Muscle layer of colon (tissue), 2 donors: ENCODE data around the gene BPIFA1.

Source experiments
- H3K27ac ChIP-seq: one replicate; pipeline ENCODE4 v1.7.0; 2013; ENCODE audit warnings: low read depth, mild to moderate bottlenecking, low read length, moderate library complexity
- H3K27me3 ChIP-seq, 2 donors: one replicate each; pipeline ENCODE4 v1.7.0; 2013; ENCODE audit warnings: low read length in 2 of 2, mild to moderate bottlenecking in 2 of 2; ENCODE audit not compliant: insufficient read depth in 2 of 2, control insufficient read depth in 1 of 2
- H3K36me3 ChIP-seq: one replicate; pipeline ENCODE4 v1.7.0; 2013; ENCODE audit warnings: mild to moderate bottlenecking, low read length; ENCODE audit not compliant: insufficient read depth
- H3K4me1 ChIP-seq: one replicate; pipeline ENCODE4 v1.7.0; 2013; ENCODE audit warnings: mild to moderate bottlenecking, low read length; ENCODE audit not compliant: insufficient read depth
- H3K4me3 ChIP-seq, 2 donors: one replicate each; pipeline ENCODE4 v1.7.0; 2013; ENCODE audit warnings: low read length in 2 of 2, low read depth in 1 of 2, mild to moderate bottlenecking in 1 of 2, moderate library complexity in 1 of 2
- H3K9ac ChIP-seq: one replicate; pipeline ENCODE4 v1.7.0; 2013; ENCODE audit warnings: low read length
- H3K9me3 ChIP-seq: one replicate; pipeline ENCODE4 v1.7.0; 2013; ENCODE audit warnings: mild to moderate bottlenecking, low read length
- donor health status: abdominal sarcoma.
- donor health status: Adenocarcinoma of cecum.

Gene BPIFA1

DNA sequence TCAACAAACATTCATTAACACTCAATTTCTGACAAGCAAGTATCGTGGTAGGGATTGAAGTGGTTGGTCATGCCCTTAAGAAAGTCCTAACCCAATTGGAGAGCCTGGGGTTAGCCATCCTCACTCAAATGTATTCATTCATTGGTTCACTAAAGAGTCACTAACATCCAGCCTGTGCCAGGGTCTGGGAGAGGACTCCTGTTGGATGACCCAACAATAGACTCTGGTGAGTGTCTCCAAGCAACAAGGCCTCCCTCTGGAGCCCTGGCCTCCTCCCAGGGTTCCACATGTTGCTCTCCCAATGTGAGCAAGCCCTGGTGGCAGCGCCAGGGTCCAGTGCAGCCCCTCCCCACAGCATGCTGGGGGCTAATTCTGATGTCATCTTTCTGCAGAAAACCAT, 18.7 kb upstream of the BPIFA1 start, which contains the start of gene BPIFA3:
Gene BPIFA3, plus strand, starts transcription at position 301 of the 400 bp plus-strand sequence. CDS start 185 bp downstream, outside the sequence.
- no peak within 1 kb of the TSS for H3K4me3 ChIP-seq
- H3K9ac ChIP-seq: no peak within 1 kb of the TSS
- no peaks in the 10 kb centered on the region for H3K4me1 ChIP-seq
- H3K9me3 ChIP-seq: no peaks in the 10 kb centered on the region
- H3K27me3 ChIP-seq: no peaks in the 10 kb centered on the region
- no peaks in the 10 kb centered on the region for H3K36me3 ChIP-seq
- no peak within 1 kb of the TSS for H3K27ac ChIP-seq

DNA sequence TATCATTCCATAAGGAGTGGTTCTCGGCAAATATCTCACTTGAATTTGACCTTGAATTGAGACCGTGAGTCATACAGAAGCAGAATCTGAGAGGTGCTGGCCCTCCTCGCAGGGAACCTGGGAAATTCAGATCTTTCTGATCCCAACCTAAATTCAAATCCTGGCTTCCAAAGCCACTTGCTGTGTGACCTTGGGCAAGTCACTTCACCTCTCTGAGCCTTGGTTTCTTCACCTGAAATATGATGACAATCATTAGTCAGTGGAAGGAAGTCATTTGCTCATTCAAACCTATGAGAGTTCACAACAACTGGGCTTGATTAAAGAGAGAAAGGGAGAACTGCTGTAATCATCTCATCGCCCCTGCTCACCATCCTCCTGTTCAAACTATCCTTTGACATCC, 11.4 kb upstream of the BPIFA1 start:
- Histone ChIP-seq H3K9ac (no peak overlapping the region), H3K4me3 (no peak overlapping the region), H3K36me3 (no peaks in the 10 kb centered on the region), H3K27me3 (peaks cover 0 to 4% of the 10 kb centered on the region in 2 donors), H3K9me3 (no peaks in the 10 kb centered on the region), H3K4me1 (no peaks in the 10 kb centered on the region), H3K27ac (no peak overlapping the region)

DNA sequence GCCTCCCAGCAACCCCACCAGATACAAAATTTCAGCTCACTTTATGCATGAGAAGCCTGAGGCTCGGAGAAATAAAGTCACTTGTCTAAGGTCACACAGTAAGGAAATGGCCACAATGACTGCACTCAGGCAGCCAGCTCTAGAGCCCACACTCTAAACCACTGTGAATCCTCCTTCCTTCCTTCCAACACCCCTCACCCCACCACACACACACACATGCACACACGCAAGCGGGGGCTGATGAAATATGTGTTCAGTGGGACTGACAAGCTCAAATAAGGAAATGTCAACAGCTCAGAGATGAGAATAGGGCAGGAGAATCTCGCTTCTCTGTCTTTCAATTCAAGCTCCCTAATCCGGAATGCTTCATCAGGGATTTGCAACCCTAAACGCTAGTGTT, 6.0 kb upstream of the BPIFA1 start:
- Histone ChIP-seq H3K36me3 (no peaks in the 10 kb centered on the region), H3K4me1 (no peaks in the 10 kb centered on the region), H3K9ac (no peak overlapping the region), H3K27me3 (peaks cover 0 to 4% of the 10 kb centered on the region in 2 donors), H3K9me3 (no peaks in the 10 kb centered on the region), H3K27ac (no peak overlapping the region), H3K4me3 (no peak overlapping the region)

DNA sequence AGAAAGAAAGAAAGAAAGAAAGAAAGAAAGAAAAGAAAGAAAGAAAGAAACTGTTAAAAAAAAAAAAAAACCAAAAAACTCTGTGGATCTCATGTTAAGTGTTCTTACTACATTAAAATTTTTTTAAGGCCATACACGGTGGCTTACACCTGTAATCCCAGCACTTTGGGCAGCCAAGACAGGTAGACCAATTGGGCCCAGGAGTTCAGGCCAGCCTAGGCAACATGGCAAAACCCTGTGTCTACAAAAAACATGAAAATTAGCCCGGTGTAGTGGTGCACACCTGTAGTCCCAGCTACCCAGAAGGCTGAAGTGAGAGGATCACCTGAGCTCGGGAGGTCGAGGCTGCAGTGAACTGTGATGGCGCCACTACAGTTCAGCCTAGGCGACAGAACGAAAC, 4.6 kb upstream of the BPIFA1 start:
- no peak overlapping the region for H3K9ac ChIP-seq
- H3K4me3 ChIP-seq: no peak overlapping the region
- H3K27ac ChIP-seq: no peak overlapping the region
- no peaks in the 10 kb centered on the region for H3K9me3 ChIP-seq
- no peaks in the 10 kb centered on the region for H3K4me1 ChIP-seq
- peaks cover 0 to 4% of the 10 kb centered on the region in 2 donors for H3K27me3 ChIP-seq
- no peaks in the 10 kb centered on the region for H3K36me3 ChIP-seq

DNA sequence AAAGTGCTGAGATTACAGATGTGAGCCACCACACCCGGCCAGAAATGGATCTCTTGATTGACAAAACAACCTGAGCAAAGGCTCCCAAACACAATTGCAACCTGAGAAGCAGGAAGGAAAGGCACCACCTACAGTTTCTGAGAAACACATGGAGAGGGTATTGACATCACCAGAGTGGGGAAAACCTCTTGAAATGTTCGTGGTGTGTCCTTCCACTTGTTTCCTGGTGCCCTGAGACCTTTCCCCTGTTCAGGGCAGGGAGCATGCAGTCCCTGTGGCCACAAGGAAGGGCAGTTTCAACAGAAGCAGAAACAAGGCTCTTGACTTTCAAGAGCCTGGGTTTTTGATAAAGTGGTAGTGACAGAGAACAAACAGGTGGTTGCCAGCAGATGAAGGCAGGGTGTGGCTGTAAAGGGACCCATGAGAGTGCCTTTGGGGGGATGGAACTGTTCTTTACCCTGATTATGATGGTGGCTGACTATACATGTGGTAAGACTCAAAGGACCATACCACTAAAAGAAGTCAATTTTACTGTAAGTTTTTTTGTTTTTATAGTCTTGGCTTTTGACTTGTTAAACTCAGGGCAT, 3.2 kb upstream of the BPIFA1 start:
- Histone ChIP-seq H3K9me3 (no peaks in the 10 kb centered on the region), H3K27ac (no peak overlapping the region), H3K9ac (no peak overlapping the region), H3K4me1 (no peaks in the 10 kb centered on the region), H3K27me3 (no peaks in the 10 kb centered on the region), H3K36me3 (no peaks in the 10 kb centered on the region), H3K4me3 (no peak overlapping the region)

DNA sequence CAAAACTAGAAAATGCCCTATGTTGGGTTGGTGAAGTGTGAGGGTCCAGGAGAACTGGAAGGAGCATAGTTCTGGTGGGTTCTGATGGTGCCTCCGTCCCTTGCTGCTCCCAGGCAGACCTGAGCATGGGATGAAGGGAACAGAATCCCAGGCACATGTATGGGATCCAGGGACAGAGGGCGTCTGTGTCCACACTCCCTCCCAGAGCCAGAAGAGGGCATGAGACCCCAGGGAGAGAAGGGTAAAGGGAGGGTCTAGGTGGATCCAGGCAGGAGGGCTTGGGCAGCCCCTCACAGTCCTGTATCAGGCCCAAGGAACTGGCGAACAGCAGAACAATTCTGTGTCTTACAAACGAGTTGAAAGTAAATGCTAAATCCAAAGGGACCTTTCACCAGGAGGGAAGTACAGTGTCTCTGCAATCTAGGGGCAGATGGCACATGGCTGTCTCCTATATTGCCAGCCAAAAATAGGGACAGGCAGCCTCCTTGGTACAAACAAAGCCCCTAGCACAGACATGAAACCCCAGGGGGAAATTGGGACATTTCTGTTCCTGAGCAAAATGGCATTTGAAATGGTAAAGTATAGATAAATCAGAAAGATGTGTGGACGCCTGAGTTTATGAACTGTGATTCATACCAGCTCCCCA, 2.5 kb upstream of the BPIFA1 start:
- Histone ChIP-seq H3K36me3 (no peaks in the 10 kb centered on the region), H3K4me1 (no peaks in the 10 kb centered on the region), H3K9ac (no peak overlapping the region), H3K27ac (no peak overlapping the region), H3K4me3 (no peak overlapping the region), H3K27me3 (no peaks in the 10 kb centered on the region), H3K9me3 (no peaks in the 10 kb centered on the region)

DNA sequence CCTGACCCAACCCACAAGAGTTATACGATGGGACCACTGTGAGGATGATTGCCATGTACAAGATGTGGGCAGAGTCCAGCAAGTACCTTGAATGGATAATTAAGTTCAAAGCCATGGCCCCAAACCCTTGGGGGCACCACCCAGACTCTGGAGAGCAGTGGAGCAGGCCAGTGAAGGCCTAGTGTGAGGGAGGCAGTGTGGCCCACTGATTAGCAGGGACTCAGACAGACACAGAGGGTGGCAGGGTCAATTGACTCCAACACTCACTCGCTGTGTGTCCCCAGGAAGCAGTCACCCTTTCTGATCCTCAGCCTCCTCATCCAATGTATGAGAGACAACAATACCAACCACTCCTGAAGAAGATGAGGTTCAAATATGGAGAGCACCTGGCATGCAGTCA, 1.7 kb upstream of the BPIFA1 start:
- no peak overlapping the region for H3K27ac ChIP-seq
- H3K27me3 ChIP-seq: no peaks in the 10 kb centered on the region
- H3K9me3 ChIP-seq: no peaks in the 10 kb centered on the region
- H3K4me3 ChIP-seq: no peak overlapping the region
- H3K36me3 ChIP-seq: no peaks in the 10 kb centered on the region
- H3K9ac ChIP-seq: no peak overlapping the region
- H3K4me1 ChIP-seq: no peaks in the 10 kb centered on the region

- H3K4me1 ChIP-seq: no peaks in the 10 kb centered on the region
- H3K36me3 ChIP-seq: no peaks in the 10 kb centered on the region
- H3K27me3 ChIP-seq: no peaks in the 10 kb centered on the region
- no peaks in the 10 kb centered on the region for H3K9me3 ChIP-seq
- H3K4me3 ChIP-seq: no peak overlapping the region
- no peak overlapping the region for H3K9ac ChIP-seq
- no peak overlapping the region for H3K27ac ChIP-seq
These were observed 555 bp downstream of the BPIFA1 start for GRCh38 chr20:33236351-33236750.

- Histone ChIP-seq H3K4me1 (no peaks in the 10 kb centered on the region), H3K9me3 (no peaks in the 10 kb centered on the region), H3K27ac (no peak overlapping the region), H3K4me3 (no peak overlapping the region), H3K9ac (no peak overlapping the region), H3K27me3 (no peaks in the 10 kb centered on the region), H3K36me3 (no peaks in the 10 kb centered on the region)
These were observed 2.2 kb downstream of the BPIFA1 start for GRCh38 chr20:33237989-33238388.

GRCh38 chr20:33239418-33239817, 3.6 kb downstream of the BPIFA1 start:
- H3K9ac ChIP-seq: no peak overlapping the region
- H3K4me3 ChIP-seq: no peak overlapping the region
- H3K27ac ChIP-seq: no peak overlapping the region
- no peaks in the 10 kb centered on the region for H3K36me3 ChIP-seq
- no peaks in the 10 kb centered on the region for H3K9me3 ChIP-seq
- H3K27me3 ChIP-seq: no peaks in the 10 kb centered on the region
- H3K4me1 ChIP-seq: no peaks in the 10 kb centered on the region

- Histone ChIP-seq H3K9ac (no peak overlapping the region), H3K9me3 (no peaks in the 10 kb centered on the region), H3K36me3 (no peaks in the 10 kb centered on the region), H3K27me3 (no peaks in the 10 kb centered on the region), H3K4me1 (no peaks in the 10 kb centered on the region), H3K27ac (no peak overlapping the region), H3K4me3 (no peak overlapping the region)
These were observed 4.4 kb downstream of the BPIFA1 start for GRCh38 chr20:33239979-33240736.
